SK-N-MC (cell line): Measurements from ENCODE around the gene GRIK4.

Source experiments
- EZH2 ChIP-seq: fragments of 200-600 bp; sonication (generic); IDR thresholded peaks from one replicate; pipeline ENCODE4 v1.6.1; 2017; ENCODE audit warnings: antibody characterized with exemption
- FOXP2 ChIP-seq: optimal IDR thresholded peaks from 2 replicates; pipeline ENCODE3; 2011; ENCODE audit warnings: mild to moderate bottlenecking, moderate library complexity; ENCODE audit not compliant: insufficient read depth; ENCODE audit errors: extremely low read length, control extremely low read depth
- POLR2AphosphoS5 ChIP-seq: IDR thresholded peaks from 2 replicates; pipeline ENCODE4 v1.6.1; 2012; ENCODE audit warnings: mild to moderate bottlenecking, low read depth, low read length, borderline replicate concordance

- TF ChIP-seq FOXP2 (no peak), EZH2 (no peak), POLR2AphosphoS5 (no peak)
Observed at GRCh38 chr11:120500414-120501071, 11.0 kb upstream of the GRIK4 start.
